Right cardiac atrium (tissue), 5 donors: Measurements from ENCODE around the gene MTR. TPM values are rescaled to one million over a fixed set of nuclear protein-coding genes. Genes with fewer than 3 reads are reported as not detected.
A peak's percentile ranks its signal among the peaks of the same experiment; 100 is the strongest.

ENCODE experiments used
- ATAC-seq, 2 donors: fragments of 200-7000 bp; cut with Tn5 transposase; one replicate each; pipeline versions ENCODE4 v1.8.0 to v1.9.1; 2020; ENCODE audit warnings: moderate library complexity in 2 of 2, mild to moderate bottlenecking in 1 of 2
- DNase-seq, 3 donors: peaks; one replicate each; pipeline ENCODE4 v3.0.0-alpha.2; 2020
- H3K27ac ChIP-seq: one replicate; pipeline ENCODE4 v1.5.1; 2013; ENCODE audit warnings: mild to moderate bottlenecking, low read length, control low read depth, moderate library complexity
- H3K27me3 ChIP-seq: one replicate; pipeline ENCODE4 v1.6.1; 2013; ENCODE audit not compliant: control insufficient read depth, insufficient read depth
- H3K4me1 ChIP-seq: one replicate; pipeline ENCODE4 v1.6.1; 2013; ENCODE audit warnings: low read length; ENCODE audit not compliant: control insufficient read depth, insufficient read depth
- H3K4me3 ChIP-seq: one replicate; pipeline ENCODE4 v1.5.1; 2013; ENCODE audit warnings: low read length, control low read depth
- H3K9me3 ChIP-seq: one replicate; pipeline ENCODE4 v1.6.1; 2013; ENCODE audit warnings: low read length; ENCODE audit not compliant: control insufficient read depth
- WGBS: extraction: QIAGEN DNeasy Blood & Tissue Kit; methylation state at CpG from one replicate; pipeline ENCODE4 v1.1.7; 2013; 5-methylcytosine and 5-hydroxymethylcytosine counted together
- intact Hi-C, 4 donors: fragments of 100-400 bp; cut with DNase I; formaldehyde crosslinking; loops; one replicate each; pipeline versions ENCODE4 v1.11.0 to v1.14.0; 2022 to 2023
- polyA plus RNA-seq: library from polyadenylated mRNA; stranded (reverse); fragments of 200-250 nt; gene quantifications from one replicate; pipeline ENCODE4 v1.2.3, GENCODE V29; 2013
- total RNA-seq, 4 donors: library from RNA; stranded (reverse); fragmentation: NEBNext Ultra II Directional; extraction: Animal tissue kit (Norgen Biotek cat#: 25700); gene quantifications; one replicate each; pipeline ENCODE4 v1.2.1, GENCODE V29; 2021
- donor health status: healthy with polysubstance abuse.
- donor health status: DM: no; HTN: yes; CAD: no.
- donor health status: DM: no; HTN: no; CAD: no.
- donor health status: DM: no; HTN: yes; CAD: no; lungs with severe emphysema.
- donor health status: DM: yes; HTN: yes; CAD: no.

The MTR gene
- total and polyA plus RNA-seq, 5 donors: 9.0 to 54.6 (median 40.4) TPM

DNA sequence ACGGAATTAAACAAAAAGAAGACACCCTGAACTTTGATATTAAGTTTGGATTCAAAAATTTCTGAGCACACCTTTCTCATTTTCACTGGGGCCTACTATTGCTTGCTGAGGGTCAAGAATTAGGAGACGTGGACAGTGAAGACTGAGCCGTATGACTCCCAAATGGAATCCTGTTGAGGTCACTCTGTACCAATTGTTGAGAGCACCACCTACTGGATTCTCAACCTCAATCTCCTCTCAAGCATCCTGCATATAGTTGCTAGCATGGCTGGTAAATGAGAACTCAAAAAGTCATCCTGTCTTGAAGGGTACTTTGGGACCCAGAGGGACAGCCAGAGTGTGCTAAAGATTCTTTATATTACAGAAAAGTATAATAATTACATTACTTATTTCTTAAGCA is 20.2 kb upstream of the MTR start:
- H3K9me3 ChIP-seq: no peaks in the 10 kb centered on the region
- no peak overlapping the region for H3K27ac ChIP-seq
- intact Hi-C loops: loop anchor here in 2 of 4 donors (10.0 kb wide), 1 partner anchor 170 kb away; the partner anchor contains the start of gene HEATR1 (in 2 of the 2)
- DNase-seq: no peak
- 33% methylated on average over 3 of the region's 3 CpGs for WGBS
- H3K4me1 ChIP-seq: no peaks in the 10 kb centered on the region
- ATAC-seq: peak; percentile 62 to 70
- H3K27me3 ChIP-seq: no peaks in the 10 kb centered on the region
- no peak overlapping the region for H3K4me3 ChIP-seq

DNA sequence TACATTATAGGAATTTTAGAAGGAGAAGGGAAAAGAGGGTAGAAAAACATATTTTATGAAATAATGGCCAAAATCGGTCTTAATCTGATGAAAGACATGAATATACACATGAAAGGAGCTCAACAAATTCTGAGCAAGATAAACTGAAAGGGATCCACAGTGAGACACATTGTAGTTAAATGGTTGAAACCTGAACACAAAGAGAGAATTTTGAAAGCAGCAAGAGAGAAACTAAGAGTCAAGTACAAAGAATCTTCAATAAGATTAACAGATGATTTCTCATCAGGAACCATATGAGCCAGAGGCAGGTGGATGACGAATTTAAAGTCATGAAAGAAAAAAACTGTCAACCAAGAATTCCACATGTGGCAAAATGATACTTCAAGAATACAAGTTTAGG is 15.8 kb upstream of the MTR start:
- Histone ChIP-seq H3K4me3 (no peak overlapping the region), H3K4me1 (no peaks in the 10 kb centered on the region), H3K9me3 (no peaks in the 10 kb centered on the region), H3K27me3 (no peaks in the 10 kb centered on the region), H3K27ac (no peak overlapping the region)
- DNase-seq (no peak), ATAC-seq (no peak)
- intact Hi-C loops: loop anchor here in 2 of 4 donors (10.0 kb wide), 1 partner anchor 175 kb away; the partner anchor contains the start of gene HEATR1 (in 2 of the 2)
- whole genome bisulfite sequencing: 83% methylated on average over 2 of the region's 2 CpGs

GRCh38 chr1:236785477-236785876 is 9.6 kb upstream of the MTR start:
- WGBS: 69% methylated on average over 2 of the region's 2 CpGs
- no peaks in the 10 kb centered on the region for H3K27me3 ChIP-seq
- no peak overlapping the region for H3K27ac ChIP-seq
- DNase-seq (no peak), ATAC-seq (no peak)
- H3K4me1 ChIP-seq: no peaks in the 10 kb centered on the region
- H3K9me3 ChIP-seq: no peaks in the 10 kb centered on the region
- intact Hi-C loops: no loop called here
- H3K4me3 ChIP-seq: no peak overlapping the region

- intact Hi-C loops: no loop called here
- Histone ChIP-seq H3K27ac (no peak overlapping the region), H3K27me3 (no peaks in the 10 kb centered on the region), H3K9me3 (no peaks in the 10 kb centered on the region), H3K4me3 (no peak overlapping the region), H3K4me1 (no peaks in the 10 kb centered on the region)
- no peak for ATAC-seq
- peak in 1 of 3 donors; percentile 34 for DNase-seq
- WGBS: 94% methylated on average over 16 of the region's 16 CpGs
These were observed 8.6 kb upstream of the MTR start for GRCh38 chr1:236786453-236786852.

DNA sequence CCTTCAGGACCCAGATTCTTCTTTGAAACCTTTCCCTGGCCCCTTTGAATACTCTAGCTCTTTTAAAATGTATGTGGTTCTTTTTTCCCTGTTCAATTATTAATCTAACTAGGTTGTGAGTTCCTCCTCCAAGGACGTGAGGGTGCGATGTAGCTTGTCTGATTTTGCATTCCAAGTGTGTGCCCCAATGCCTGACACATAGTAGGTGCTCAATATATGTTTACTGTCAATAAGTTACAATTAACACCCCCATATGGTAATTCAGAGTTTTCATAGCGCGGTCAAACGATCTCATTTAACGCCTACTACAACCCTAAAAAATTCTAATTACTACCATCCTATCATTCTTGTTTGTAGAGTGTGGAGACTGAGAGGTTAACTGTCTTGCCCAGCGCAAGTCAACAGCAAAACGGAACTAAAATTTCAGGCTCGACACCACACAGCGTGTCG is 482 bp upstream of the MTR start:
- peak overlapping the region; percentile 15 for H3K27ac ChIP-seq
- no peak for ATAC-seq
- WGBS: 14% methylated on average over 11 of the region's 11 CpGs
- intact Hi-C loops: no loop called here
- no peaks in the 10 kb centered on the region for H3K4me1 ChIP-seq
- peak overlapping the region; percentile 61 for H3K4me3 ChIP-seq
- DNase-seq: no peak
- H3K9me3 ChIP-seq: no peaks in the 10 kb centered on the region
- no peaks in the 10 kb centered on the region for H3K27me3 ChIP-seq

- WGBS: under 1% methylated on average over 41 of the region's 41 CpGs
- H3K4me1 ChIP-seq: no peaks in the 10 kb centered on the region
- intact Hi-C loops: no loop called here
- no peaks in the 10 kb centered on the region for H3K27me3 ChIP-seq
- H3K27ac ChIP-seq: peak overlapping the region; percentile 85
- H3K9me3 ChIP-seq: no peaks in the 10 kb centered on the region
- ATAC-seq (peak; percentile 38 to 44), DNase-seq (no peak)
- H3K4me3 ChIP-seq: peak overlapping the region; percentile 64
These were observed 920 bp downstream of the MTR start for GRCh38 chr1:236795757-236796667.

DNA sequence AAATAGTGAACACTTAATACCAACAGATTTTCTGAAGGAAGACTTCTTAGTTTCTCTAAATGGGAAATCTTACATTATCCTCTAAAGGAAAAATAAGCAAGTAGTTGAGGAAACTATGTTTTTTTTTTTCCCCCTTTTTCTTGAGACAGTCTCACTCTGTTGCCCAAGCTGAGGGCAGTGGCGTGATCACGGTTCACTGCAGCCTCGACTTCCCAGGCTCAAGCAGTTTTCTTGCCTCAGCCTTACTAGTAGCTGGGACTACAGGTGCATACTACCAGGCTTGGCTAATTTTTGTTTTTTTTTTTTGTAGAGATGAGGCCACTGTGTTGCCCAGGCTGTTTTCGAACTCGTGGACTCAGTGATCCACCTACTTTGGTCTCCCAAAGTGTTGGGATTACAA is 3.9 kb downstream of the MTR start:
- WGBS: 97% methylated on average over 5 of the region's 5 CpGs

DNA sequence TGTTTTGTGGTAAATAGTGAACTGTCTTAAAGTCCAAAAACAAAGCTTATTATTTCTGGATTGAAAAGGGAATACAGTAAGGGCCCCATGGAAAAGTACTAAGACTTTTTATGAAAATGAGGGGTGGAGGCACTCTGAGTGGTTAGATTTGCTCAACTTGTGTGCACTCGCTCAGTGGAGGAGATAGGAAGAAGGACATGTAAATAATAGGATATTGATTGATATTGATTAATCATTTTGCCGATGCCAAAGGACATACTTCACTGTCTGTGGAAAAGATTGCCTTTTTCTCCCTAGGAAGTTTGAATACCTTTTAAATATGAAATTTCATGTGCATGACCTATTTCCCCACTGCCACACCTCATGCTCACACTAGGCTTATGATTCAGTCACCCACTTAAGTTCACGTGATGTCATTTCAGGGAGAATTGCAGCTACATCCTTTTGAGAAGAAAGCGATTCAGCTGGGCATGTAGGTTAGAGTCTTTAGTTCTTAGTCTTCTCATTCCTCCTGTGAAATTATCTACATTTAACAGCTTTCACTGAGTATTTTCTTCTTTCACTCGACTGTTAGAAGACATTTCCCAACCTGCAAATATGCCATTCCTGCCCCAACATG is 5.0 kb downstream of the MTR start:
- intact Hi-C loops: no loop called here
- H3K27me3 ChIP-seq: no peaks in the 10 kb centered on the region
- no peak for DNase-seq
- H3K27ac ChIP-seq: no peak overlapping the region
- no peak for ATAC-seq
- no peaks in the 10 kb centered on the region for H3K4me1 ChIP-seq
- no peaks in the 10 kb centered on the region for H3K9me3 ChIP-seq
- 72% methylated on average over 5 of the region's 5 CpGs for WGBS
- no peak overlapping the region for H3K4me3 ChIP-seq

More for the DNA sequence above, 3.9 kb downstream of the MTR start:
- no peak overlapping the region for H3K27ac ChIP-seq
- H3K9me3 ChIP-seq: no peaks in the 10 kb centered on the region
- ATAC-seq (no peak), DNase-seq (no peak)
- intact Hi-C loops: no loop called here
- no peaks in the 10 kb centered on the region for H3K4me1 ChIP-seq
- H3K27me3 ChIP-seq: no peaks in the 10 kb centered on the region
- H3K4me3 ChIP-seq: no peak overlapping the region

DNA sequence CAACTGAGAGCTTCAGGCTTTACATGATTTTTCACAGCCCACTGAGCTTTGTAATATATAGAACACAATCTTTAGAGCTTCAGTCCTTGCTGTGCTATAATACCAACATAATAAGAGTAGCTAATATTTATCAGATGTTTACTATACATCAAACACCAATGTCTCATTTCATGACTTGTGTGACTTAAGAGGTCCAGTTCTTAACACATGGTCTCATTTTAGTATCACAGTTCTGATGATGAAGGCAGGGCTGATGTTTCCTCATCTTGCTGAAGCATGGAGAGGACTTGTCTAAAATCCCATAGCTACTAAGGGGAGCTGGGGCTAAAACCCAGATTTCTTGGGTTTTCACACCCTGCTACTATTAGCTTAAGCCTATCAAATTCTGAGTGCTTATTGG is 5.5 kb downstream of the MTR start:
- Histone ChIP-seq H3K27ac (no peak overlapping the region), H3K4me3 (no peak overlapping the region)

GRCh38 chr1:236802264-236802663 is 7.2 kb downstream of the MTR start:
- H3K4me1 ChIP-seq: no peaks in the 10 kb centered on the region

More for the DNA sequence above, 5.5 kb downstream of the MTR start:
- DNase-seq: no peak
- no peaks in the 10 kb centered on the region for H3K27me3 ChIP-seq
- ATAC-seq: no peak
- intact Hi-C loops: no loop called here
- H3K4me1 ChIP-seq: no peaks in the 10 kb centered on the region
- no peaks in the 10 kb centered on the region for H3K9me3 ChIP-seq

DNA sequence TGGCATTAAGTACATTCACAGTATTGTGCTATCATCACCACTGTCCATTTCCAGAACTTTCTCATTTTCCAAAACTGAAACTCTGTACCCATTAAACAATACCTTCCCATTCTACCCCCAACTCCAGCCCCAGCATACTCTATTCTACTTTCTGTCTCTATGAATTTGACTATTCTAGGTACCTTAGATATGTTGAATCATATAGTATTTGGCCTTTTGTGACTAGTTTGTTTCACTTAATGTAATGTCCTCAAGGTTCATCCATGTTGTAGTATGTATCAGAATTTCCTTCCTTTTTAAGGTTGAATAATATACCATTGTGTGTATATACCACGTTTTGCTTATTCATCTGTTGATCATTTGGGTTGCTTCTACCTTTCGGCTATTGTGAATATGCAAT is 11.5 kb downstream of the MTR start:
- DNase-seq: no peak
- Histone ChIP-seq H3K4me1 (no peaks in the 10 kb centered on the region), H3K27me3 (no peaks in the 10 kb centered on the region), H3K9me3 (no peaks in the 10 kb centered on the region), H3K4me3 (no peak overlapping the region), H3K27ac (no peak overlapping the region)
- 91% methylated on average over 2 of the region's 2 CpGs for WGBS
- intact Hi-C loops: no loop called here
- no peak for ATAC-seq

More at GRCh38 chr1:236802264-236802663, 7.2 kb downstream of the MTR start:
- Histone ChIP-seq H3K4me3 (no peak overlapping the region), H3K27ac (no peak overlapping the region), H3K27me3 (no peaks in the 10 kb centered on the region), H3K9me3 (no peaks in the 10 kb centered on the region)
- WGBS: 62% methylated on average over 3 of the region's 3 CpGs
- ATAC-seq: no peak
- intact Hi-C loops: no loop called here
- DNase-seq: no peak
